NCI-H446 (cell line): ENCODE data around the gene PALD1.

ENCODE experiments used
- DNase-seq, 2 experiments: peaks; one replicate each; lab custom pipeline; 2025; lab: John Stamatoyannopoulos, UW

The PALD1 gene

GRCh38 chr10:70478191-70479164, at the start of gene PALD1:
PALD1 (plus strand) TSS chr10:70478767; CDS start chr10:70525952, 47,185 bp downstream.
- DNase-seq = peak in 1 of 2 experiments; percentile 54

DNA sequence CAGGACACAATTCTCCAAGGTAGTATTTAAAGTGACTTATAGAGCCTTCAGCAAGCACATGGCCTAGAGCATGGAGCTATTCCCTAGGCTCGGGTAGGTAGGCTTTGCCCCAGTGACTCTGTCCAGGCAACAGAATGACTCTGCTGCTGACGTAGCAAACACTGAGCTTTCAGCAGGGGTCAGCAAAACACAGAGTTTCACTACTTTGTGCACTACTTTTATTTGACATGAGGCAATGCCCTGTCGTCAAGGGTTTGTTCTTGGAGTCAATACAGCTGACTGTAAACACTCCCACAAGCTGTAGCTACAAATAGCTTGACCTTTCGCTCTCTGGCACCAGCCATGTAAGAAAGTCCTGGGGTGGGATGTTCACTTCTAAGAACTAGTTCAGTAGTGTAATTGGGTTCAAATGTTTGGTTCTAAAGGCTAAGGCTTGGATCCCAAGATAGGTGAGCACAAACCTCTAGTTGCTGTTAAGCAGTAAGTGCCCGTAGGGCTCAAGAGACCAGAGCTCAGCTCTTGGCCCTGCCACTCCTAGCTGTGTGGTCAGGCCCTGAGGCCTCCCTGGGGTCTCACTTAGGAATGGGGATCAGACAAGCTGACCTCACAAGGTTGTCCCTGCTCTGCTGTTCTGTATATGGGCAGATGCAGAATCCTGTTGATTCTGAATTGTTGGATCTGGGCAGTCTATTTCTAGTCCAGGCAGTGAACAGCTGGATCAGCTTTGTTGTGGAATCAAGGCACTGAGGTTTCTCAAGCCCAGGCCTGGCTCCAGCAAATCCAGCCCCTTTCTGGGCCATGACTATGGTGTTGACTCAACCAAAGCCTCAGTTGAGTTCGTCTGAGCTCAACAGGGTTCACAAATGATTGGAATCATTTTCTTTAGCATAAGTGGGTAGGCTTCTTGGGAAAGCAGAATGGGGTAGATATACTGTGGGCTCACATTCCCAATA, 47.8 kb upstream of the PALD1 start:
- DNase-seq = no peak

GRCh38 chr10:70432101-70432500, 46.5 kb upstream of the PALD1 start:
- no peak for DNase-seq

DNA sequence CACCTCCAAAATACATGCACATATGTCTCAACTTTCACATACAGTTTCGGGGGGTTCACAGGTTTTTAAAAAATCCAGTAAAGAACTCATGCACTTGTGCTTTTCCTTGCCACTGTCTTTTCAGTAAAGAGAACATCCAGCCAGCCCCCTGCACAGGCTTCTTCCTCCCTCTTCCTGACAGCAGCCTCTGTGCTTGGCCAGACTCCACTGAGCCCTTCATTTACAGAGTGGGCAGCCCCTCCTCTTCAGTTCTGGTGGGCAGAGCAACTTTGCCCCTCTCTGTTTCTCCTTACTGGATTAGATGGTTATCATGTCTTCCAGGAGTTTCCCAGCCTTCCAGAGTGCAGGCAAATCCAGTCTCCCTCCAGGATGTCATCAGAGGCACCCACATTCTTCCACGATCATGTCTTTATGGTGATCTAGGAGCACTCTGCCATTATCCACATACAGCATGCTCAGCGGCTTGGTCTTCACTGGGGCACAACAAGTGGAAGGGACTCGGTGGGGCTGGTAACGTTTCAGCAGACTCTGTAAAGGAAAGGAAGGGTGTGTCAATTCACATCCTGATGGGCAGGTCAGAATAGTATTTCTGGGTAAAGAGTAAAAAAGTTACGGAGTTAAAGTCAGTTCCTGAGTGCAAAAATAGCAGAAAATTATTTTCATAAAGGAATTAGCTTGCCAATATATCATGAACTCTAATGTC, 45.9 kb upstream of the PALD1 start:
- no peak for DNase-seq

DNA sequence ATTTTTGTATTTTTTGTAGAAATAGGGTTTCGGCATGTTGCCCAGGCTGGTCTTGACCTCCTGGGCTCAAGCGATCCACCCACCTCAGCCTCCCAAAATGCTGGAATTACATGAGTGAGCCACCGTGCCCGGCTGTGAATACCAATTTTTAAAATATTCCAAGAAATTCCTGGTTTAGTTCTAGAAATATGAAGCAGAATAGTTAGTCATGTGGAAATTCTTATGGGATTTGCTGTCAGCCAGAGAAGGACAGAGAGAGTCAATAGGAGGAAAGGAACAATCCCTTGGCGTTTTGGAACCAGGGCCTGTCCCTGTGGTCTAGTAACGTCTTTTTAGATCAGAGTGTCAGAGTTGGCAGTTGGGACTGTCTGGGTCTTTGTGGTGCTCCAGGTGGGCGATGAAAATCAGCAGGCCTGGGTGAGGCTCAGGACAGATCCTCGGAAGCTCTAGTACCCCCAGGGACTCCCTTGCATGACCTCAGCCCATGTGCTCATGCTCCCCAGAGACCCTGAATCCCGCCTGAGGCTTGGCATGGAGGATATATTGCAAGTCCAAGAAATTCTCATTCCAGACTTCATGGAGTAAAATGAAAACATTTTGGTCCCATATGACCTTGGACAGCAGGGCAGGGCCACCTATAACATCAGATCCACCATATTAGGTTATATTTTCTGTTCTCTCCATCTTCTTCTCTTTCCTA, 44.8 kb upstream of the PALD1 start:
- DNase-seq = no peak

- no peak for DNase-seq
These were observed 43.1 kb upstream of the PALD1 start for GRCh38 chr10:70435241-70436085.

DNA sequence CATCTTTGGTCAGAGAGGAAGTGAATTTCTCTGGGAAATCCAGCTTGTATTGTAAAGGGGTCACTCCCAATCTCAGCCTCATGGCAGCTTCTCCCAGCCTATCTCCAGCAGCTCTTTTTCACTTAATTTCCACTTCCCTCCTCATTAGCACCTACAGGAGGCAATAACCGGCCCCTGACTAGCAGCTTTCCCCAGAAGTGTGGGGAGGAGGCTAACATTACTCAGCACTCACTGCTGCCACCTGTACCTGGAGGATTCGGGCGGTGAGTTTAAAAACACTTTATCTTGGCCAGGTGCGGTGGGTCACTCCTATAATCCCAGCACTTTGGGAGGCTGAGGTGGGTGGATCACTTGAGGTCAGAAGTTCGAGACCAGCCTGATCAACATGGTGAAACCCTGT, 40.8 kb upstream of the PALD1 start:
- DNase-seq = no peak

- DNase-seq = no peak
These were observed 38.0 kb upstream of the PALD1 start for GRCh38 chr10:70440296-70441160.

DNA sequence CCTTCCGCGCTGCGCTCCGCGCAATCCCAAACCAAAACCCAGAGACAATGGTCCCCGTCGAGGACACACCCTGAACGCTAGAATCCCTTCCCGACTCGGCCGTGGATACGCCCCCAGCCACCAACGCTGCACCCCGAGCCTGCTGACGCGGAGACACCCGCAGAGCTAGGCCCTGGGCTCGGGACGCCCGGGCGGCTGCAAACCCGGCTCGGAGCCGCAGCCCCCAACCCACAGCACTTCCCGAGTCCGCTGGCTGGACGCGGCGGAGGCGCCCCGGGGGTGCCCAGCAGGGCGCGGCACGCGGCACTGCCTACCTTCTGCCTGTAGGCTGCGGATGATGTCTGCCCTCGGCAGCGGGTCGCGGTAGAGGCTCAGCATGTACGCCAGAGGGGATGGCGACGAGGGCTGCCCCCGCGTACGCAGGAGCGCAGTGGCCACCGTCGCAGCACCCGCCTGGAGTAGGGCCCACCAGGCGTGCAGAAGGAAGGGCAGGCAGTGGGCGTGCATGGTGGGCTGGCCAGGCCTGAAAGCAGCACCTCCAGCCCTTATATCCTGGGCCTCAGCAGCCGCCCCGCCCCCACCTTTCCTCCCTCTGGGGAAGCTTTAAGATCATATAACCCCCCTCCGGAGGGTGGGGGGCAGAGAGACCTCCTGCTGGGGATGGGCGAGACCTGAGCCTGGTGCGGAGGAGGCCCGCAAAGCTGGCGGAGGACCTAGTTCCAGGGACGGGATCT, 37.2 kb upstream of the PALD1 start, which contains the start of gene NODAL:
NODAL (minus strand) TSS at position 521 of the 734 bp plus-strand sequence; CDS start at position 507, 14 bp downstream.
- DNase-seq = no peak

DNA sequence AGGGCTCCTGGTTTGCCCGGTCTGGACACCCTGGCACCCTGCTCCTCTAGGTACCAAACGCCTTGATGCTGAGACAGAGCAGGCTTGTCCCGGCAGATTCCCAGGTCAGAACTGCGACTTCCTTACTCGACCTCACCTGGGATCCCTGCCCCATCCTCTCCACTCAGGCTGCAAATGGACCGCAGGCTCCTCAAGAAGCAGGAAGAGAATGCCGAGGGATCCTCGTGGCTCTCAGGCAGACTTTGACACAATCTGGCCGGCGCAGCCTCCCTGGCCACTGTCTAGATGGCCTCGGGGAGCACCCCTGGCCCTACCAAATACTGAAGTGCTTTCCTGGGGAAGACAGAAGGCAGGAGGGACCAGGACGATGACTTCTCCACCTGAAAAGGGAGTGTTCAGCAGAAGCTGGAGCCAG, 36.7 kb upstream of the PALD1 start:
- DNase-seq = no peak

DNA sequence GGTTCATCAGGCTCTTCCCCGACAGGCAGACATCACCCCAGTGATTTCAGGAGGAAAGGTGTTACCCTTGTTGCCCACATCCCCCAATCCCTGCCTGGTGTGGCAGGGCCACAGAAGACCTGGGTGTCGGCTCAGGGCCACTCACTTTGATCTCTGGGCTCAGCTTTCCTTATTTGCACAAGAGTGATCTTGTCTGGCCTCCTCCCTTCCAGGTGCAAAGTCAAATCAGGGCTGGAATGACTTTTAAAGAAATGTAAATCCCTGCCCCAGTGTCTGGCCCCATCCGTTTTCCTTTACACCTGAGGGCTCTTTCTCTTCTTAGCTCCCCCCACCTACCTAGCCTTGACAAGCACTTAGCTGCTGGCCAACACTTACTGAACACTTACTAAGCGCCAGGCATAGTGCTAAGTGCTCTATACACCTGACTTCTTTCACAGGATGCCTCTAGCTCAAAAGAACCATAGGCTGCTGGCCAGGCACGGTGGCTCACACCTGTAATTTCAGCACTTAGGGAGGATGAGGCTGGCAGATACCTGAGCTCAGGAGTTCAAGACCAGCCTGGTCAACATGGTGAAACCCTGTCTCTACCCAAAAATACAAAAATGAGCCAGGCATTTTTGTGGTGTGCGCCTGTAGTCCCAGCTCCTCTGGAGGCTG, 36.1 kb upstream of the PALD1 start:
- DNase-seq = no peak

- no peak for DNase-seq
These were observed 33.8 kb upstream of the PALD1 start for GRCh38 chr10:70444744-70445143.

- no peak for DNase-seq
These were observed 32.6 kb upstream of the PALD1 start for GRCh38 chr10:70445718-70446657.

GRCh38 chr10:70448236-70448635, 30.3 kb upstream of the PALD1 start:
- no peak for DNase-seq

DNA sequence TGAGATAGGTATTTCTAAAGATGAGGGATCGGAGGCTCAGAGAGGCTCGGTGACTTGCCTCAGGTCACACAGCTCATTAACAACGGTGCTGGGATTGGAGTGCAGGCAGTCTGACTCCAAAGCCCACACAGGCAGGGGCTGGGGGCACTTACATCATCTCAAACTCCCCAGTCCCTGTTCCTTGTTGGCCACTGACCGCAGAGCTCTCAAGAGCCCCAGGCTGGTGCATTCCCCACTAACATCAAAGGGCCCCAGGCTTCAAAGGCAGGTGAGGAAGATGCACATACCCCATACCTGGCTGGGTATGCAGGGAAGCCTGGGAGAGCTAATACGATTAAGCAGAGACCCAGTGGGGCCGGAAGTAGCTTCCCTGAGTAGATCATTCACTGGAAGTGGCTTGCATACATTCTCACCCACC, 23.3 kb upstream of the PALD1 start:
- DNase-seq = no peak

DNA sequence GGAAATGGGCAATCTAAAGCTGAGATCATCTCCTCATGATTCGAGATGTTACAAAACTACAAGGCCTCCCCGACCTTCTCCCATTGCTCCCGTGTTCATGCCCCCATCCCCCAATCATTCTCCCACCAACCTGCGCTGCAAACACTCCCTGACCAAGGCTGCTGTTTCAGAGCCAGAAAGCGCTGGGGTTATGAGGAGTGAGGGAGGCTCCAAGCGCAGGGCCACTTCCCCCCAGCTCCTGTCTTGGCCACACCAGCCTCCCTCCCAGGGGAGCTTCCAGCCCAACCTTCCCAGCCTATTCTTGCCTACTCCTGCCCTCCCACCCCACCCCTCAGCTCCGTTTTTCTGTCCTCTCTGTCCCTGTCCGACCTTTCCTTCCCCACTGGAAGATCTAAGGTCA, 22.4 kb upstream of the PALD1 start:
- DNase-seq = no peak
